Activated T-cell treated with anti-CD3 and anti-CD28 coated beads for 24 hours (primary cell): ENCODE measurements around the gene TMEM92.
"Not testable (repeated sequence)": the region's sequence is repeated elsewhere in the genome, so short reads cannot be mapped to it uniquely, and the experiment has no call there.

Experiments used
- DNase-seq: peaks from one replicate; pipeline ENCODE4 v3.0.0-alpha.2; 2020; ENCODE audit warnings: low read depth

TMEM92 gene

DNA sequence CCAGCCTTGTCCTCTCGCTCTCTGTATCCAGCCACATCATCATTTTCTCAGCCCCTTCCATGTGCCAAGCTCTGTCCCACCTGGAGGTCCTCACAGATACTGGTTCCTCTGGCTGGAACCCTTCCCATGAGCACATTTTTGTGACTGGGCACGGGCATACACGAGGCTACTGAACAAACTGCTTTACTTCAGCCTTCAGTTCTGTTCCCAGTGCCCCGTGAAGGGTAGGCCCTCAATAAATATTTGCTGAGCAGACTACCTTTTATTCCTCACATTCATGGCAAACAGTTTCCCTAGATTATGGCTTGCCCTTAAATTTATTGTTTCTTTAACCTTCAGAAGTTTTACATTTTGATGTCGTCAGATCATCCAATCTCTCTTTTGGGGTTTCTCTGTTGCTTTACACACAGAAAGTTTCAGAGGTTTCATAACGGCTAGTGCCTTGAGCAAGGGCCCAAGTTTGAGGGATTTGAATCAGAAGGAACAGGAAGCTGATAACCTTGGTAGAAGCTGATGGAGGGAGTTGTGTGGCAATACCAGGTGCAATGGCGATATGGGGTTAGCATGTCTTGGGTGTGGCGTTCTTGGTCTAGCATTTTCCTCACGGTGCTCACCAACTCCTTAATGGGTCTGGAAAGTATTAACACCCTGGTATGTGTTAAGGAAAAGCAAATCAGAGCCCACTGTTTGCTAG lies 27.8 kb downstream of the TMEM92 start:
- no peak for DNase-seq

- no peak for DNase-seq
Observed at GRCh38 chr17:50303051-50303450, 28.8 kb downstream of the TMEM92 start.

GRCh38 chr17:50303596-50303995 lies 29.3 kb downstream of the TMEM92 start:
- no peak for DNase-seq

DNA sequence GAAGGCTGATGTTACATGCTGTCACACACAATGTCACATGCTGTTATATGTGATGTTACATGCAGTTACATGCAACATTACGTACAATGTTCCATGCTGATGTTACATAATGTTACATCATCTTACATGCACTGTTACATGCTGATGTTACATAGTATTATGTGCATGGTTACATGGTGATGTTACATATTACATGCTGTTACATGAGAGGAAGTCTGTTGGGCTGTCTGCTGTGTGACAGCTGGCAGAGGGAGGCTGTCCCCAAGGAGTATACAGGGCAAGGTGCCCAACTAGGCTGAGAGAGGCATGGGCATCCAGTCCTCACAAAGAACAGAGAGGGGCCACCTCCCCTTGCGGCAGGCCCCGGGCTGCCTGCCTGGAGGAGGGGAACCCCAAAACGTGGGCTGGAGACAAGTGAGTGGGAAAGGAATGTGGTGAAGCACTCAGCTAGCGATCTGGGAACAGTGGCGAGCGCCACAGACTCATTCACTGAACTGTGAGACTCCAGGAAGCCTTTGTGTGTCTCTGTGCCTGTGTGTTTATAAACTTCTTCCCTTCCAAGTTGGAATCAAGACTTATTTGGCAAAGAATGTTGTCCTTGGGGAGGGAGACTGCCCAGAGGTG lies 30.6 kb downstream of the TMEM92 start:
- DNase-seq: no peak

DNA sequence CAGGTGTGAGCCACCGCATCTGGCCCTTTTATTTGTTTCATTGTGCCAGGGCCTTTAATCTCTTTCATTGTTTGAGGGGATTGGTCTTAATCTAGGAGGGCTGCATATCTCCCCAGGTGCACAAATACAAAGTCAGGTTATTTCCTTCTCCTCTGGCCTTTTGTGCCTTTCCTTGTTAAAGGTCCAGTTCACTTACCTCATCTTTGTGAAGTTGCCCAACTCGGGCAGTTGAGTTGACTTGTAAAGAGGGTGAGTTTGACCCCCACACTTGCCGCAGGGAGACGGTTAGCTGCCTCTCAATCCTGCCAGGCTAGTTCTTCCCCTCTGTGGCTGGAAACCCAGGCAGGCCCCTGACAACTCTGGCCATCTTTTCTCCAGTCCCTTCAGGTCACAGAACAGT lies 33.4 kb downstream of the TMEM92 start:
- no peak for DNase-seq

DNA sequence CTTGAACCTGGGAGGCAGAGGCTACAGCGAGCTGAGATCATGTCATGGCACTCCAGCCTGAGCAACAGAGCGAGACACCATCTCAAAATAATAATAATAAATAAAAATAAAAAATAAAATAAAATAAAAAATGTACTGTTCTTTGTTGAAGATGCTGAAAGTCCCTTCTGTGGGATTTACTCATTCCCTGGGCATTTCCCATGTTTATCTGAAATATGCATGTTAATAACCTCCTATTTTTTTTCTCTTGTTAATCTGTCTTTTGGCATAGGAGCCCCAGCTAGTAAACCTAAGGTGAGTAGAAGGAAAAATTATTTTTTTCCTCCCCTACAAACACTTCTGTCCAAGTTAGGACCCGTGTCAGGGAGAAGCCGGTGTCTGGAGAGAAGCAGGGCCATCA lies 34.4 kb downstream of the TMEM92 start:
- DNase-seq: no peak

GRCh38 chr17:50310455-50311111 lies 36.3 kb downstream of the TMEM92 start:
- DNase-seq: no peak

GRCh38 chr17:50311112-50311460 lies 36.8 kb downstream of the TMEM92 start:
- no peak for DNase-seq

DNA sequence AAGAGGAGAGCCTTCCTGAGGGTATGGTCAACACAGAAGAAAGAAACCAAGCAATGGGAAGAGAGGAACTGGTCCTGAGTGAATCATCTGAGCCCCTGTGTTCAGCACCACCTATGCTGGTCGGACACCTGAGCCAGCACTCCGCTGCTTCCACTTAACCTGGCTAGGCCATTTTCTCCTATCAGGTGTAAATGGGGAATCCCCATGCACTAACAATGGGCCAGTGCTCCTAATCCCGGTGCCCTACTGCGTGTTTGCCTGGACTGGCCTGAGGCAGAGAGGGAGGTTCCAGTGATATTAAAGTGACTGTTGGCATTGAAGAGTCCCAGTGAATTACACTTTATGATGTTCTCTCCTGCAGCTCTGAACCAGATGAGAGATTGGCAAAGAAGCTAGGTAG lies 37.2 kb downstream of the TMEM92 start:
- DNase-seq: no peak

DNA sequence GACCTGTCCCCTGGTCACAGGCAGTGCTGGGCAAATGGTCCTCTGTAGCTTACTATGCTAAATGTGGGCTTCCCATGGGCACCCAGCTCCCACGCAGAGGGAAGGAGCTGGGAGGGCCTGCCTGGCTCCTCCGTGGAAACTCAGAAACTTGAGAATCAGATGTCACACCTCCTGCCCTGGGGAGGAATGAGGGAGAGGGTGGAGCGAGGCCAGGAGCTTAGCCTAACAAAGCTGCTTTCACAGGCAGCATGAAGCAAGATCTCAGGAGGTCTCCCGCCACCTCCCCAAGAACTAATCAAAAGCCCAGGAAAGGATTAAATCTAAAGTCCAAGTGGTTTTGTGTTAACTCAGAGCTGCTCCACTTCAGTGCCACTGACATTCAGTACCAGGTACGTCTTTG lies 38.0 kb downstream of the TMEM92 start:
- no peak for DNase-seq

- DNase-seq: no peak
Observed at GRCh38 chr17:50314456-50315011, 40.3 kb downstream of the TMEM92 start.

- no peak for DNase-seq
Observed at GRCh38 chr17:50316016-50316587, 41.8 kb downstream of the TMEM92 start.

DNA sequence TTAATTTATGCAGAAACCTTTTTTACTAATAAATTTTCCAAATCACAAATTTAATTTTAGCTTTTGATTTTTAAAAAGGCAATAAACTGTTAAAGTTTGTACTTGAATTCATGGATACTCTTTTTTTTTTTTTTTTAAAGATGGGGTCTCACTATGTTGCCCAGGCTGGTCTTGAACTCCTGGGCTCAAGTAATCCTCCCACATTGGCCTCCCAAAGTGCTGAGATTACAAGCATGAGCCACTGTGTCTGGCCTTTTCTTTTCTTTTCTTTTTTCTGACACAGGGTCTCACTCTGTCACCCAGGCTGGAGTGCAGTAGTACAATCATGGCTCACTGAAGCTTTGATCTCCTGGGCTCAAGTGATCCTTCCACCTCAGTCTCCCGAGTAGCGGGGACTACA lies 42.4 kb downstream of the TMEM92 start:
- DNase-seq: not testable (repeated sequence)

DNA sequence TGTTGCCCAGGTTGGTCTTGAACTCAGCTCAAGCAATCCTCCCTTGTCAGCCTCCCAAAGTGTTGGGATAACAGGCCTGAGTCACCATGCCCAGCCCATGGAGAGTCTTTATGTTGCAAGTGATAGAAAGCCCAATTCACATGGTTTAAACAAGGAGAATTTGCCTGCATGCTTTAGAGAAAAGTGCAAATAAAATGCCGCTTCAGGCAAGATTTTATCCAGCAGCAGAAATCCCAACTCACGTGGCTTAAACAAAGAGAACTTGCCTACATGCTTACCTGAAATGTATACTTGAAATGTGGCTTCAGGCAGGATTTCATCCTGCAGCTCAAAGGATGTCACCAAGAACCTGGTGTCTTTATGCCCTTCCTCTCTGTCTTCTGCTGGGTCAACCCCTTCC lies 42.9 kb downstream of the TMEM92 start:
- no peak for DNase-seq

- no peak for DNase-seq
Observed at GRCh38 chr17:50318501-50319285, 44.4 kb downstream of the TMEM92 start.

DNA sequence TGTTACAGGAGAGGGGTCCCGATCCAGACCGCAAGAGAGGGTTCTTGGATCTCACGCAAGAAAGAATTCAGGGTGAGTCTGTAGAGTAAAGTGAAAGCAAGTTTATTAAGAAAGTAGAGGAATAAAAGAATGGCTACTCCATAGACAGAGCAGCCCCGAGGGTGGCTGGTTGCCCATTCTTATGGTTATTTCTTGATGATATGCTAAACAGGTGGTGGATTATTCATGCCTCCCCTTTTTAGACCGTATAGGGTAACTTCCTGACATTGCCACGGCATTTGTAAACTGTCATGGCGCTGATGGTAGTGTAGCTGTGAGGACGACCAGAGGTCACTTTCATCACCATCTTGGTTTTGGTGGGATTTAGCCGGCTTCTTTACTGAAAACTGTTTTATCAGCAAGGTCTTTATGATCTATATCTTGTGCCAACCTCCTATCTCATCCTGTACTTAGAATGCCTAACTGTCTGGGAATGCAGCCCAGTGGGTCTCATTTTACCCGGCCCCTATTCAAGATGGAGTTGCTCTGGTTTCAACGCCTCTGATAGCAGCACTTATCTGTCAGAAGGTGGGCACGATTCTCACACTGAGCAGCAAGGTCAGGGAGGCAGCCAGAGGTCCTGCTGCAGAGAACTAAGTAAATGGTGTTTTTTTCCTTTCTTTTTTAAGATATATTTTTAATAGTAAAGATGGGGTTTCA lies 45.2 kb downstream of the TMEM92 start:
- DNase-seq: no peak

DNA sequence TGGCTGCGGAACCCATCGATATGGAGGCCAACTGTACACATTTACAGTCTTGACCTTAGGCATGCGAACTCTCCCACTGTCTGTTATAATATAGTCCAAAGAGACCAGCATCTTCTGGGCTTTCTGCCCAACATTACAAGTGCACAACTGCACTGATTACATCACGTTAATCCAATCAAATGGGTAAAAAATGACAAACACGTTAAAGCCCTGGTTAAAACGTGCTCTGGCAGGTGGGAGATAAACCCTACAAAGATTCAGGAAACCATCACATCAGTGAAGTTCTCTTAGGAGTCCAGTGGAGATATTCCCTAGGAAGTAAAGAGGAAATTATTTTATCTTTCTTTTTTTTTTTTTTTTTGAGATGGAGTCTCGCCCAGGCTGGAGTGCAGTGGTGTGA lies 48.0 kb downstream of the TMEM92 start:
- DNase-seq: no peak

DNA sequence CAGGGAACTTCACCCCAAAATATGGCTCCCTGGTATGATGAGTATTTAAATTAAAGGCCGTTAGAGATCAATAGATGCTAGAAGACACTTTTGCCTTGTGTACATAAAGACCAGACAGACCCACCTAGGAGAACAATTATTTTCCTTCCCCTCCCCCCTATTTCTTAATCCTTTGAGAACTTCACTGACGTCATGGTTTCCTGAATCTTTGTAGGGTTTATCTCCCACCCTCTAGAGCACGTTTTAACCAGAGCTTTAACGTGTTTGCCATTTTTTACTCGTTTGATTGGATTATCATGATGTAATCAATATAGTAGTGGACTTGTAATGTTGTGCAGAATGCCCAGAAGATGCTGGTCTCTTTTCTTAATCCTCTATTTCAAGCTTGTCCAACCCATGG lies 48.8 kb downstream of the TMEM92 start:
- DNase-seq: no peak

GRCh38 chr17:50325906-50326305 lies 51.6 kb downstream of the TMEM92 start:
- DNase-seq: no peak

DNA sequence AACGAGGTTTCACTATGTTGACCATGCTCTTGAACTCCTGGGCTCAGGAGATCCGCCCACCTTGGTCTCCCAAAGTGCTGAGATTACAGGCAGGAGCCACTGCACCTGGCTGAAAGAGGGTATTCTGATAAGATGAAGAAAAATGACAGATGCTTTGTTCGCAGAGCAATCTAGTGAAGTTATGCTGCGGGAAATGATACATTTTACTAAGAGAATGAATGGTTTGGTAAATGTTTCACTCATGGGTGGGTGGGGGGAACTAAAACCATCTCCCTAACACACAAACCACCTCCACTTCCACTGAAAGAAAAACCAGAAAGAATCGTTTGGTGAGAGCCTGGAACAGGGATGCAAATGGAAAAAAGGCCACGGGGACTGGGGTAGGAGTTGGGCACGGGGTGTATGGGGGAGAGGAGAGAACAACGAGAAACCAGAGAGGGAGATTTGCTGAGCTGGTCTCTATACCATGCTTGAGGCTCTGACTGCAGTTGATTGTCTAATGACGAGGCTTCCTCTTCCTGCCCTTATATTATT lies 52.6 kb downstream of the TMEM92 start:
- DNase-seq: no peak
